Endothelial cell of umbilical vein (primary cell): ENCODE data around the gene UCKL1.
"Not testable (repeated sequence)": the region's sequence is repeated elsewhere in the genome, so short reads cannot be mapped to it uniquely, and the experiment has no call there.

Experiments used
- CTCF ChIP-seq, 2 donors: IDR thresholded peaks; 1 replicate in 1 of 2; 2 replicates in 1 of 2; pipeline ENCODE4 v1.5.1; 2011; ENCODE audit warnings: low read length in 2 of 2, mild to moderate bottlenecking in 2 of 2, moderate library complexity in 2 of 2, control low read depth in 1 of 2, inconsistent platforms in 1 of 2, low read depth in 1 of 2; ENCODE audit not compliant: insufficient read depth in 1 of 2; ENCODE audit errors: extremely low read depth in 1 of 2
- GATA2 ChIP-seq: IDR thresholded peaks from 2 replicates; pipeline ENCODE4 v1.7.0; 2011; ENCODE audit warnings: low read depth, mild to moderate bottlenecking, moderate library complexity, mixed read lengths, low read length; ENCODE audit not compliant: insufficient read length, insufficient read depth
- POLR2A ChIP-seq: IDR thresholded peaks from 2 replicates; pipeline ENCODE4 v1.6.1; 2012; ENCODE audit warnings: low read depth, mild to moderate bottlenecking, control low read depth, low read length
- POLR2AphosphoS5 ChIP-seq: IDR thresholded peaks from 2 replicates; pipeline ENCODE4 v1.6.1; 2012; ENCODE audit warnings: low read depth, mild to moderate bottlenecking, control low read depth, low read length, moderate library complexity; ENCODE audit not compliant: insufficient read depth

- TF ChIP-seq POLR2A; POLR2AphosphoS5; CTCF (IDR thresholded peaks at IDR 0.05; ENCODE audit: extremely low read depth in 1 of 2, insufficient read depth in 1 of 2, low read depth in 1 of 2, low read length in 2 of 2); GATA2: not testable (repeated sequence)
Measured at GRCh38 chr20:63960654-63961621, 4.7 kb upstream of the UCKL1 start.
